Natural killer cell (primary cell): ENCODE results near the gene SSH2. TPM values are rescaled to one million over a fixed set of nuclear protein-coding genes. Genes with fewer than 3 reads are reported as not detected.

Experiments
- ATAC-seq, 3 donors: fragments of 150-1000 bp in 2 of 3; fragments of 200-7000 bp in 1 of 3; cut with Tn5 transposase; 1 replicate in 1 of 3; 2 replicates in 2 of 3; pipeline ENCODE4 v1.10.0; 2021; ENCODE audit warnings: mild to moderate bottlenecking in 2 of 3, moderate library complexity in 2 of 3
- DNase-seq, 2 donors: peaks; one replicate each; pipeline versions ENCODE4 v3.0.0 to v3.0.0-alpha.2; 2013 to 2021; ENCODE audit warnings: mixed read lengths in 1 of 2
- H3K27ac ChIP-seq: one replicate; pipeline ENCODE4 v1.5.1; 2013; ENCODE audit warnings: mild to moderate bottlenecking, low read length
- H3K27me3 ChIP-seq: one replicate; pipeline ENCODE4 v1.6.1; 2013; ENCODE audit warnings: low read length; ENCODE audit not compliant: control insufficient read depth, insufficient read depth
- H3K36me3 ChIP-seq: one replicate; pipeline ENCODE4 v1.6.1; 2013; ENCODE audit warnings: low read length; ENCODE audit not compliant: control insufficient read depth, insufficient read depth
- H3K4me1 ChIP-seq: one replicate; pipeline ENCODE4 v1.6.1; 2013; ENCODE audit warnings: low read length; ENCODE audit not compliant: control insufficient read depth, insufficient read depth
- H3K4me3 ChIP-seq: one replicate; pipeline ENCODE4 v1.5.1; 2013; ENCODE audit warnings: low read length
- H3K9me3 ChIP-seq: one replicate; pipeline ENCODE4 v1.6.1; 2013; ENCODE audit warnings: low read length; ENCODE audit not compliant: control insufficient read depth, insufficient read depth
- H3K27ac Mint-ChIP-seq, 2 donors: one replicate each; pipeline ENCODE4 v1.8.0; 2022; ENCODE audit warnings: mild to moderate bottlenecking in 2 of 2, mixed read lengths in 2 of 2, moderate library complexity in 1 of 2
- H3K27me3 Mint-ChIP-seq, 2 donors: one replicate each; pipeline ENCODE4 v1.8.0; 2022; ENCODE audit warnings: low read depth in 2 of 2, mixed read lengths in 2 of 2
- H3K36me3 Mint-ChIP-seq: one replicate; pipeline ENCODE4 v1.8.0; 2022; ENCODE audit warnings: mixed read lengths
- H3K4me1 Mint-ChIP-seq, 2 donors: one replicate each; pipeline ENCODE4 v1.8.0; 2022; ENCODE audit warnings: mixed read lengths in 2 of 2
- H3K4me3 Mint-ChIP-seq: one replicate; pipeline ENCODE4 v1.8.0; 2022; ENCODE audit warnings: mild to moderate bottlenecking, moderate library complexity, mixed read lengths
- H3K9me3 Mint-ChIP-seq, 2 donors: one replicate each; pipeline ENCODE4 v1.8.0; 2022; ENCODE audit warnings: mixed read lengths in 2 of 2
- WGBS: methylation state at CpG from one replicate; pipeline ENCODE4 v1.1.7; 2013; ENCODE audit warnings: missing lambda C conversion rate; ENCODE audit not compliant: insufficient coverage; 5-methylcytosine and 5-hydroxymethylcytosine counted together
- intact Hi-C: fragments of 100-400 bp; cut with micrococcal nuclease; formaldehyde crosslinking; loops from one replicate; pipeline ENCODE4 v1.14.2; 2022
- total RNA-seq, 4 donors: library from RNA; stranded (reverse); fragments of 120-200 nt in 1 of 4; gene quantifications; one replicate each; pipeline versions ENCODE4 v1.2.3 to v1.2.4, GENCODE V29; 2013 to 2022
- TF ChIP-seq, protein P1 (sequence below): fragments of 200-600 bp; IDR thresholded peaks from one replicate; pipeline ENCODE4 v1.8.0; 2022; ENCODE audit warnings: antibody characterized with exemption

SSH2 gene
- total RNA-seq, 3 donors from 2014 or later (not counting 1 experiment from before 2014, with no cell fraction given) = 124 to 166 (median 144) TPM

DNA sequence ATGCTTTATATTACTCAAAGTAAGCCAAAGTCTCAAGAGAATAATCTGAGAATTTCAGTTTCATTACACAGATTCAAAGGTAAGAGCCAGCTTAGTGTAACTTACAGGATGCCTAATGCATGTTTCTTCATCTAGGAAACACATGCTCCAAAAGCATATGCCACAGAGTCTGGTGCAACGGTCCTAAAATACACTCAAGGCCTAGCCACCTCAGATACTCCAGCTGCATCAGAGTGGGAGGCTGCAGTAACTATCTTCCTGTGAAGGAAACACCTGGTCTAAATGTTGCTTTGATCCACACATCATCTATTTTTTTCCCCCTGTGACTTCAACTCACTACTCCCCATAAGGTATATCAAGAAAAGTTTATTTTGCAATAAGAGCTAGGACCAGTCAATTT, 255.7 kb downstream of the SSH2 start:
- DNase-seq = peak in 1 of 2 donors; percentile 26
- H3K4me3 ChIP-seq = no peak overlapping the region
- peaks cover 80% of the 10 kb centered on the region for H3K36me3 ChIP-seq
- H3K27ac ChIP-seq = no peak overlapping the region
- Mint-ChIP-seq H3K9me3 (no peaks in the 10 kb centered on the region), H3K27me3 (no peaks in the 10 kb centered on the region), H3K4me1 (peaks cover 16 to 17% of the 10 kb centered on the region in 2 donors), H3K4me3 (no peak overlapping the region), H3K27ac (peak overlapping the region; percentile 57), H3K36me3 (peaks cover 6% of the 10 kb centered on the region)
- no peaks in the 10 kb centered on the region for H3K27me3 ChIP-seq
- no peaks in the 10 kb centered on the region for H3K4me1 ChIP-seq
- ATAC-seq = no peak
- intact Hi-C loops = no loop called here
- TF ChIP-seq, protein P1, sequence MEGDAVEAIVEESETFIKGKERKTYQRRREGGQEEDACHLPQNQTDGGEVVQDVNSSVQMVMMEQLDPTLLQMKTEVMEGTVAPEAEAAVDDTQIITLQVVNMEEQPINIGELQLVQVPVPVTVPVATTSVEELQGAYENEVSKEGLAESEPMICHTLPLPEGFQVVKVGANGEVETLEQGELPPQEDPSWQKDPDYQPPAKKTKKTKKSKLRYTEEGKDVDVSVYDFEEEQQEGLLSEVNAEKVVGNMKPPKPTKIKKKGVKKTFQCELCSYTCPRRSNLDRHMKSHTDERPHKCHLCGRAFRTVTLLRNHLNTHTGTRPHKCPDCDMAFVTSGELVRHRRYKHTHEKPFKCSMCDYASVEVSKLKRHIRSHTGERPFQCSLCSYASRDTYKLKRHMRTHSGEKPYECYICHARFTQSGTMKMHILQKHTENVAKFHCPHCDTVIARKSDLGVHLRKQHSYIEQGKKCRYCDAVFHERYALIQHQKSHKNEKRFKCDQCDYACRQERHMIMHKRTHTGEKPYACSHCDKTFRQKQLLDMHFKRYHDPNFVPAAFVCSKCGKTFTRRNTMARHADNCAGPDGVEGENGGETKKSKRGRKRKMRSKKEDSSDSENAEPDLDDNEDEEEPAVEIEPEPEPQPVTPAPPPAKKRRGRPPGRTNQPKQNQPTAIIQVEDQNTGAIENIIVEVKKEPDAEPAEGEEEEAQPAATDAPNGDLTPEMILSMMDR = no peak
- no peaks in the 10 kb centered on the region for H3K9me3 ChIP-seq
- 35% methylated on average over 1 of the region's 1 CpG for WGBS

DNA sequence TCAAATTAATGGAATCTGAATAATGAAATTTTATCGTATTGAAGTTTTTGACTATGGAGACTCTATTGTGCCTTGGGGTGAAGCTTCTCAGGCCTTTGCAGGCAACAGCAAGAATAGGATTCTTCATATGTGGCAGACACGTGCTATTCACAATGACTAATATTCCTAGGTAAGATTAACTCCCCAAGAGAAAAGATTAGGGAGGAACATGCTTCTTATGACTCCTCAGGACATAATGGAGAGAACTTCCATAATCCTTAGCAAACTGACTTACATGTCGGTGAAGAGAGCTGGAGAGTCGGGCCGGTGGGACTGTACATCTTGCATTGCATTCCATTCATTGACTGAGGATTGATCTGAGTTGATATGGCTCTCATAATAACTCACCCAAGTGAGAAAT, 258.4 kb downstream of the SSH2 start:
- DNase-seq = no peak
- no peak for ATAC-seq
- Histone ChIP-seq H3K4me3 (no peak overlapping the region), H3K36me3 (peaks cover 77% of the 10 kb centered on the region), H3K4me1 (no peaks in the 10 kb centered on the region), H3K27me3 (no peaks in the 10 kb centered on the region), H3K9me3 (no peaks in the 10 kb centered on the region), H3K27ac (no peak overlapping the region)
- H3K27me3 Mint-ChIP-seq = no peaks in the 10 kb centered on the region
- H3K36me3 Mint-ChIP-seq = peaks cover 20% of the 10 kb centered on the region
- H3K4me3 Mint-ChIP-seq = no peak overlapping the region
- 91% methylated on average over 5 of the region's 5 CpGs for WGBS
- TF ChIP-seq, protein P1 = no peak
- H3K9me3 Mint-ChIP-seq = no peaks in the 10 kb centered on the region
- peak overlapping the region; percentile 35 to 46 for H3K27ac Mint-ChIP-seq
- intact Hi-C loops = no loop called here
- H3K4me1 Mint-ChIP-seq = peaks cover 7 to 14% of the 10 kb centered on the region in 2 donors

DNA sequence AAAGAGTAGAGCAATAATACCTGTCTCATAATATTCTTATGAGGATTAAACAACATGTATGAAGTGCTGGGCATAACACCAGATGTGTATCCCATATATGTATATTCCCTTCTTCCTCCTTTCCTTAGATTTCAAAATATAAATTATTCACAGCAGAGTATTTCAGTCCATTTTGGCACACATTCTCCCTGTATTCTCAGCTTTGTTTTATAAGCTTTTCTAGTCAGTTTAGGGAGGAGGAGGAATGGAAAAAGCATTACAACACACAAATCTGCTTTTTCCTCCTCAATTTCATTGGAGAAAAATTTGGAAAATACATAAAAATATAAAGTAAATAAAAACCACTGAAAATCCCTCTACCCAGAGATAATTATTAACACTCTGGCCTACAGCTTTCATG, 260.8 kb downstream of the SSH2 start:
- no peak overlapping the region for H3K27ac Mint-ChIP-seq
- intact Hi-C loops = no loop called here
- H3K4me3 Mint-ChIP-seq = no peak overlapping the region

DNA sequence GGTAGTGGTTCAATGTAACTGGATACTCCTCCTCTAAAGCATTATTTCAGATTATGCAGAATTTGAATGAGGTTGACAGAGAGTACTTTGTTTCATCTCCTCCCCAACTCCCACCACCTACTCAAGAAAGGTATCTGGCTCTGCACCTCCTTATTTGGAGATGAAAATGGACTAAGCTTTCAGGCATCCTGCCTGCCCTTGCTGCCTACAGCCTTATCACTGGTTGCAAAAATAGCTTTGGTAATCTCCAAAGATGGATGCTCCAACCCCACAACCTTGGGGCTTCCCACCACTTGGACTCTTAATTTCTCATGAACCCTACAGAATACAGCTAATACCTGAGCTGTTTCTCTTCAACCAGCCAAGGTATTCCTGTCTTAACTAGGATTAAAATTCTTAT, 262.1 kb downstream of the SSH2 start:
- no peaks in the 10 kb centered on the region for H3K27me3 Mint-ChIP-seq
- H3K36me3 ChIP-seq = peaks cover 85% of the 10 kb centered on the region
- H3K27me3 ChIP-seq = no peaks in the 10 kb centered on the region
- H3K4me1 ChIP-seq = no peaks in the 10 kb centered on the region
- H3K4me1 Mint-ChIP-seq = peaks cover 3 to 7% of the 10 kb centered on the region in 2 donors
- H3K27ac ChIP-seq = no peak overlapping the region
- DNase-seq (no peak), ATAC-seq (no peak)
- TF ChIP-seq, protein P1 = no peak
- H3K9me3 Mint-ChIP-seq = no peaks in the 10 kb centered on the region
- intact Hi-C loops = no loop called here
- peak overlapping the region; percentile 57 to 64 for H3K27ac Mint-ChIP-seq
- peaks cover 26% of the 10 kb centered on the region for H3K36me3 Mint-ChIP-seq
- H3K4me3 Mint-ChIP-seq = no peak overlapping the region
- H3K9me3 ChIP-seq = no peaks in the 10 kb centered on the region
- H3K4me3 ChIP-seq = no peak overlapping the region

More for the DNA sequence above, 260.8 kb downstream of the SSH2 start:
- no peaks in the 10 kb centered on the region for H3K27me3 Mint-ChIP-seq
- TF ChIP-seq, protein P1 = no peak
- Histone ChIP-seq H3K9me3 (no peaks in the 10 kb centered on the region), H3K4me3 (no peak overlapping the region), H3K36me3 (peaks cover 82% of the 10 kb centered on the region), H3K27ac (no peak overlapping the region), H3K27me3 (no peaks in the 10 kb centered on the region), H3K4me1 (no peaks in the 10 kb centered on the region)
- H3K4me1 Mint-ChIP-seq = peaks cover 1 to 8% of the 10 kb centered on the region in 2 donors
- H3K9me3 Mint-ChIP-seq = no peaks in the 10 kb centered on the region
- ATAC-seq = no peak
- no peak for DNase-seq
- peaks cover 21% of the 10 kb centered on the region for H3K36me3 Mint-ChIP-seq
